ENCODE results near the gene STARD3.
"Not testable (repeated sequence)": the region's sequence is repeated elsewhere in the genome, so short reads cannot be mapped to it uniquely, and the experiment has no call there.

STARD3 gene

GRCh38 chr17:39636927-39637736 lies at the start of gene STARD3:
TSS of gene STARD3 (plus strand) at chr17:39637144. CDS start at chr17:39653532, 16,388 bp downstream.
- DNase-seq: peak; percentile 86

GRCh38 chr17:39590180-39590579 lies 46.8 kb upstream of the STARD3 start:
- DNase-seq: not testable (repeated sequence)

- DNase-seq: no peak
Observed at GRCh38 chr17:39591958-39592954, 44.7 kb upstream of the STARD3 start.

GRCh38 chr17:39593371-39593770 lies 43.6 kb upstream of the STARD3 start:
- no peak for DNase-seq

- no peak for DNase-seq
Observed at GRCh38 chr17:39595294-39595693, 41.6 kb upstream of the STARD3 start.

- no peak for DNase-seq
Observed at GRCh38 chr17:39595928-39596510, 40.9 kb upstream of the STARD3 start.

GRCh38 chr17:39596543-39597267 lies 40.2 kb upstream of the STARD3 start:
- no peak for DNase-seq

- DNase-seq: no peak
Observed at GRCh38 chr17:39597372-39598046, 39.4 kb upstream of the STARD3 start.

GRCh38 chr17:39598047-39598481 lies 38.9 kb upstream of the STARD3 start:
- no peak for DNase-seq

GRCh38 chr17:39598630-39599003 lies 38.3 kb upstream of the STARD3 start:
- no peak for DNase-seq

- DNase-seq: no peak
Observed at GRCh38 chr17:39599004-39599664, 37.8 kb upstream of the STARD3 start.

- no peak for DNase-seq
Observed at GRCh38 chr17:39599665-39600231, 37.2 kb upstream of the STARD3 start.

- DNase-seq: no peak
Observed at GRCh38 chr17:39600288-39600996, 36.5 kb upstream of the STARD3 start.

GRCh38 chr17:39600997-39601597 lies 35.8 kb upstream of the STARD3 start:
- DNase-seq: no peak

- no peak for DNase-seq
Observed at GRCh38 chr17:39601758-39602532, 35.0 kb upstream of the STARD3 start.

- DNase-seq: no peak
Observed at GRCh38 chr17:39602533-39603303, 34.2 kb upstream of the STARD3 start.

GRCh38 chr17:39603304-39604016 lies 33.5 kb upstream of the STARD3 start:
- DNase-seq: no peak
